HG02642 (cell line): ENCODE data around the gene SMARCA5.
"Not testable (repeated sequence)": the region's sequence is repeated elsewhere in the genome, so short reads cannot be mapped to it uniquely, and the experiment has no call there.

Experiments used
- ATAC-seq: cut with Tn5 transposase; IDR thresholded peaks from one replicate; pipeline ENCODE4 v1.9.1; 2021; ENCODE audit warnings: mild to moderate bottlenecking; ENCODE audit not compliant: unreplicated experiment, poor library complexity

The SMARCA5 gene, protein sequence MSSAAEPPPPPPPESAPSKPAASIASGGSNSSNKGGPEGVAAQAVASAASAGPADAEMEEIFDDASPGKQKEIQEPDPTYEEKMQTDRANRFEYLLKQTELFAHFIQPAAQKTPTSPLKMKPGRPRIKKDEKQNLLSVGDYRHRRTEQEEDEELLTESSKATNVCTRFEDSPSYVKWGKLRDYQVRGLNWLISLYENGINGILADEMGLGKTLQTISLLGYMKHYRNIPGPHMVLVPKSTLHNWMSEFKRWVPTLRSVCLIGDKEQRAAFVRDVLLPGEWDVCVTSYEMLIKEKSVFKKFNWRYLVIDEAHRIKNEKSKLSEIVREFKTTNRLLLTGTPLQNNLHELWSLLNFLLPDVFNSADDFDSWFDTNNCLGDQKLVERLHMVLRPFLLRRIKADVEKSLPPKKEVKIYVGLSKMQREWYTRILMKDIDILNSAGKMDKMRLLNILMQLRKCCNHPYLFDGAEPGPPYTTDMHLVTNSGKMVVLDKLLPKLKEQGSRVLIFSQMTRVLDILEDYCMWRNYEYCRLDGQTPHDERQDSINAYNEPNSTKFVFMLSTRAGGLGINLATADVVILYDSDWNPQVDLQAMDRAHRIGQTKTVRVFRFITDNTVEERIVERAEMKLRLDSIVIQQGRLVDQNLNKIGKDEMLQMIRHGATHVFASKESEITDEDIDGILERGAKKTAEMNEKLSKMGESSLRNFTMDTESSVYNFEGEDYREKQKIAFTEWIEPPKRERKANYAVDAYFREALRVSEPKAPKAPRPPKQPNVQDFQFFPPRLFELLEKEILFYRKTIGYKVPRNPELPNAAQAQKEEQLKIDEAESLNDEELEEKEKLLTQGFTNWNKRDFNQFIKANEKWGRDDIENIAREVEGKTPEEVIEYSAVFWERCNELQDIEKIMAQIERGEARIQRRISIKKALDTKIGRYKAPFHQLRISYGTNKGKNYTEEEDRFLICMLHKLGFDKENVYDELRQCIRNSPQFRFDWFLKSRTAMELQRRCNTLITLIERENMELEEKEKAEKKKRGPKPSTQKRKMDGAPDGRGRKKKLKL

DNA sequence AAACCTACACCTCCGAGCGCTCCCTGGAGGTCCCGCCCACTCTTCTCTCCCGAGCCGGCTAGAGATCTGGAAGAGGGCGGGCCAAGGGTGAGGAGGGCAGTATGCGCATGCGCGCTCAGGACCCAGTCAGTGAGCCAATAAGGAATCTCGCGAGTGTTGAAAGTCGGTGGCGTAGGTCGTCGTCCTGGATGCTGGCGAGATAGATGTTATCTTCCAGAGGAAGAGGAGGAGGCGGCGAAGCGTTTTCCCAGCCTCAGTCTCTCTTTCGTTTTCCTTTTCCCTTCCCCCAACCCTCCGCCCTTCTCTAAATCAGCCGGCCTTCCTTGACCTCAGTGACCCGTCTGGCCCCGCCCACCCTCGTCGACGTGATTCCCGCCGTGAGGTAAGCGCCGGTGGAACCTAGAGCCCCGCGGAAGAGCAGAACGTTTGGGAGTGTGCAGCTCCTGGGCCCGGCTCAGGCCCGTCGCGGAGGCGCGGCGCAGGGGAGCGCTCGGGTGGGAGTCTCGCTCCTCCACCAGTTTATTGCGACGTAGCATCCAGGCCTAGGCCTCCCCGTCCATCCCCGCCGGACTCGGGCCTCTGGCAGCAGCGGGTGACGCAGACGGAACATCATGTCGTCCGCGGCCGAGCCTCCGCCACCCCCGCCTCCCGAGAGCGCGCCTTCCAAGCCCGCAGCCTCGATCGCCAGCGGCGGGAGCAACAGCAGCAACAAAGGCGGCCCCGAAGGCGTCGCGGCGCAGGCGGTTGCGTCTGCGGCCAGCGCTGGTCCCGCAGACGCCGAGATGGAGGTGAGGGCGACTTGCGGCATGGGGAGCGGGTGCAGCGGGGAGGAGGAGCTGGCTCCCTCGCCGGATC, at the start of gene SMARCA5:
SMARCA5 (plus strand) TSS at position 389 of the 855 bp plus-strand sequence; CDS start at position 612, 223 bp downstream.
- peak; percentile 90 for ATAC-seq

DNA sequence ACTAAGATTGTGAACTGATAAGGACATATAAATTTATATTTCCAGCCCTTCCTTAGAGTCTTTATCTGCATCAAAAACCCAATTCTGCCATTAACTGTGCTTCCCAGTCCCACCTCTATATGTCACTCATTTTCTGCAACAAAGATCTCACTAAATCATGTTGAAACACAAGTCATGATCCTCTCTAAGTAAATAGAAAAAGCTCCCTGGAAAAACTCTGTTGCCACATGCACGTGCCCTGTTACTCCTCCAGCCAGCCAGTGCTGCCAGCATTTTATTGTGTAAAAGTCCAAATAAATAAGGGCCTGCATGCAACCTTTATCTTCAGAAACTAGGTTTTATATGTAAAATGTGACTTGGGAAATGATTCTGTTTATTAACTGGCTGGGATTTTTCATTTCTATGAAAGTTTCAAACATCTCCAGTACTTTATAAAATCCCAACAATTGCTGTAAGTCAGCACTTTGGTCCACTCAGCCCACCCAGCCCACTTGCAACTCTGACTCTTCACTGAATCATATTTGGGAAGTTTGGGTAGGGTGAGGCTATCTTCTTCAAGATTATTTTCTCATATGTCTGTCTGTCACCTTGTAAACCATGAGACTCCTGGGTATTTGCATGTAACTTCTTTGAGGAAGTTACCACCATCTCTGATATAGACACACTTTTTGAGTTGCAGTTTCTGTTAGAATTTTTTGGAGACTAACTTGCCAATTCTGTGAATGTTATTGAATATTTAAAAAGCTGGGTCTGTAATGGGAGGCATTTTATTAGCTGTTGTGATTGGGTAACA, 40.0 kb upstream of the SMARCA5 start:
- ATAC-seq: peak; percentile 70

DNA sequence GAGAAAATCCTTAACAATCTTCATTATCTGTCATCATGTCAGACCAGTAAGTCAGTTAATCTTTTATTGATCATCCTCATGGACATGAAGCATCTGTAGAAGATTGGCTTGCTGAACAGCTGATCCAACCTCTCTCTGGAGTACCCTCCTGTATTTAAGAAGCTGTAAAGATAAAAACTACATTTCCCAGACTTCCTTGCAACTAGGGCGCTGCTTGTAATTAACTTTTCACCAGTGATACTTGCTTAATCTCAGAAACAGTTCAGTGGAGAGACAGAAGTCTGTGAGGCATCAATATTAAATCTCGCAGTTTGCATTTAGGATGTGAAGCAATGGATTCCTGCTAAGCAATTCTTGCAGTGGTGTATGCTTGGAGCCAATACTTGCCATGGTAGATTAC, 36.0 kb upstream of the SMARCA5 start:
- no peak for ATAC-seq

DNA sequence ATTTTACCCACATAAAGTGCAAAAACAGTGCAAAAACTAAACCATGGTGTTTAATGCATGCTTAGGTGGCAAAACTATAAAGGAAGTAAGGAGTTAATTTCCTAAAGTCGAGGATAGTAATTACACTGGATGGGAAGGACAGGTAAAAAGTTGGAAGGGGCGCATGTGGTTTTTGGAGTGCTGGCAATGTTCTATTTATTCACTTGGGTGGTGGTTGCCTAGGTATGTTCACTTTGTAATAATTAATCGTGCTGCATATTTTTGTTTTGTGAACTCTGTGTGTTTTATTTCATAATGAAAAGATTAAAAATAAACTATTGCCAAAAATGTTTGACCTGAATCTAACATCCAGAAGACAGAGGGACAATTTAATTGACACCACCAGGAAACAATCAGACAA, 32.1 kb upstream of the SMARCA5 start:
- no peak for ATAC-seq

DNA sequence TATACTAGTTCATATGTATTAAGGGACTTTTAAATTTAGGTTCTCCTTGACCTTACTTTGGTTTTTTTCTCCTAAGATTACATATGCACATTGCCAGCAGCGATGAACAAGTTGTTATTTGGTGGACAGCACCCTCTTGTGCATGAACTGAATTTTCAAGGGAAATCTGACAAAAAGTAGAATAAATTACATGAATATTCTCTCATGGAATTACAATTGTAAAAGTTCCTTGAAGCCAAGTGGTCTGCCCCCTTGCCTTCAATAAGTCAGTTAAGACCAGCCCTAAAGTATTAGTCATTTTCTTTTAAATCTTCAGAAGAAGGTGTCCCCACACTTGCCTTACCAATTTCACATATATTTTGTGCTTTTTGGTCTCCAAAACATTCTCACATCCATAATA, 30.7 kb upstream of the SMARCA5 start:
- ATAC-seq: peak; percentile 69

DNA sequence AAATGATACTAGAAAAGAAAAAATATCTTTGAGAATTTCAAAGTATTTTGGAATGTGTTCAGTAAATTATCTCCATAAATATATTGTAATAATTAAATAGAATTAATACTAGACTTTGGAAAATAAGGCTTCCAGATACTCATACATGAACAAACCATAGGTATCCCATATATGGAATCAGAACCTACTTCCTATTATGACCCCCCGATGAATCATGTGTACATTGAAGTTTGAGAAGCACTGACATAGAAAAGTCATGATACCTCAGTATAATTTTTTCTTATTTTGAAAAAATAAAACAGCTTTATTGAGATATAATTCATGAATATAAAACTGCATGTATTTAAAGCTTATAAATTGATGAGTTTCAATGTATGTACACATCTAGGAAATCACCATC, 27.2 kb upstream of the SMARCA5 start:
- no peak for ATAC-seq

DNA sequence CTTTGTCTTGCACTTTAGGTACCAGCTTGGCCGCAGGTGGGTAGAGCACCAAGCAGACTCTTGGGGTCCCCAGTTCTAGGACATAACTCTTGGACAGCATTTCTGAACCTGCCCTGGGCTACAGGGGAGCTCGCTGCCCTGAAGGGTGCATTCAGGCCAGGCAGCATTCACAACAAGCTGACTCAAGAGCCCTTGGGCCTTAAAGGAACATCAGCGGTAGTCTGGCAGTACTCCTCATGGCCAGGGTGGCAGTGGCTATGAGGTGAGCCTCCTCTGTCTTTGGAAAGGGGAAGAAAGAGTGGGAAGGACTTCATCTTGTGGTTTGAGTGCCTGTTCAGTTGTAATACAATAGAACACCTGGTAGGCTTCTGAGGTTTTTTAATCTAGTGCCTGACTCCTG, 24.8 kb upstream of the SMARCA5 start:
- no peak for ATAC-seq

DNA sequence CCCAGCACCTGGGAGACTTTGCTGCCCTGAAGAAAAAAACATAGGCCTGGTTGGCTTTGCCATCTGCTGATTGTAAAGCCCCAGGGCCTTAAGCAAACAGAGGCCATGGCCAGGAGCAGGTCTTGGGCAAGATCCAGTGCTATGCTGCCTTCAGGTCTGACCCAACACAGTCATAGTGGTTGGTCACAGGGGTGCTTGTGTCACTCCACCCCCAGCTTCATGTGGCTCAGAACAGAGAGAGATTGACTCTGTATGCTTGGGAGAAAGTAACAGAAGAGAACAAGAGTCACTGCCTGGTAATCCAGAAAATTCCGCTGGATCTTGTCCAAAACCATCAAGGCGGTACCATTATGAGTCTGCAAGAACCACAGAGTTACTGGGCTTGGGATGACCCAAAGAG, 24.4 kb upstream of the SMARCA5 start:
- ATAC-seq: no peak

DNA sequence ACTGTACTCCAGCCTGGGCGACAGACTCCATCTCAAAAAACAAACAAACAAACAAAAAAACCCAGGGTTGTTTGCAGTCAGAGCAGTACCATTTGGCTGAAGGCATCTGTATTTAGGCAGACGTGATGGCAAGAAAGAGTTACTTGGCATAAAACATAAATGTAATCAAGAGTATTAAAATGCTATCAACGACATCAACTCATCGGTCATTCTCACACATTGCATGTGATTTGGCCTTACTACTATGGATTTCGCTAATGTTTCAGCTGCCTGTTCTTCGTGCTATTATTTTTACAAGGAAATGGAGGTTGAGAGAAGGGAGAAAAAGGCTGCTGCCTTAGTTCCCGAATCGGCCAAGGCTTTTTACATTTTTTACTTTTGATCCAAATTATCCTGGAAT, 15.5 kb upstream of the SMARCA5 start:
- no peak for ATAC-seq

DNA sequence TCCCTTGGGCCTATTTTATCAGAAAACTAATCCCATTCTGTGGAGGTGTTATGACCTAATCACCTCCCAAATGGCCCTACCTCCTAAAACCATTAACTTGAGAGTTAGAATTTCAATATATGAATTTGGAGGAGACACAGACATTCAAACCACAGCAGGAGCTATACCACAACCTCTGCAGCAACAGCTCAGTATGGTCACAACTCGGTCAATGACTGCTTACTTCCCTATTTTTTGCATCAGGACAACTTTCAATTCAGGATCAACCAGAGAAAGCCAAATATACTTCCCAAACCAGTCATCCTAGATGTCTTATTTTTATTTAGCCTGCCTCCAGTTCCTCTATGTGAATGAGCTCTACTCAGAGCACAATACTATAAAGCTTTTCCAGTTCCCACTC, 11.3 kb upstream of the SMARCA5 start:
- no peak for ATAC-seq

DNA sequence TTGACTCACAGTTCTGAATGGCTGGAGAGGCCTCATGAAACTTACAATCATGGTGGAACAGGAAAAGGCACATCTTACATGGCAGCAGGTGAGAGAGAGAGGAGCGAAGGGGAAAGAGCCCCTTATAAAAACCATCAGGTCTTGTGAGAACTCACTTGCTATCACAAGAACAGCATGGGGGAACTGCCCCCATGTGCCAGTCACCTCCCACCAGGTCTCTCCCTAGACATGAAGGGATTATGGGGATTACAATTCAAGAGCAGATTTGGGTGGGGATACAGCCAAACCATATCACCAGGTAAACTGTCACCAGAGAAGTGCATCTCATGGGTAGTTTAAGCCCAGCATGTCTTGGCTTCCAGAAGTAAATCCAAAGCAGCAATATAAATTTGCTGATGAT, 7.5 kb upstream of the SMARCA5 start:
- ATAC-seq: no peak

DNA sequence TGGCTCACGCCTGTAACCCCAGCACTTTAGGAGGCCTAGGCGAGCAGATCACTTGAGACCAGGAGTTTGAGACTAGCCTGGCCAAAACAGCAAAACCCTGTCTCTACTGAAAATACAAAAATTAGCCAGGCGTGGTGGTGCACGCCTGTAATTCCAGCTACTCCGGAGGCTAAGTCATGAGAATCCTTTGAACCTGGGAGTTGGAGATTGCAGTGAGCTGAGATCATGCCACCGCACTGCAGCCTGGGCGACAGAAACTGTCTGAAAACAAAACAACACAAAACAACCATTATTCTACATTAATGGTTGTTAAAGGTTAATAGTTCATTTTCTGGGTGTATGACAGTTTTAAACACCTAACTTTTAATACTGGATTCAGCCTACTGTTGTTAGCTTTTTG, 1.6 kb upstream of the SMARCA5 start:
- no peak for ATAC-seq

DNA sequence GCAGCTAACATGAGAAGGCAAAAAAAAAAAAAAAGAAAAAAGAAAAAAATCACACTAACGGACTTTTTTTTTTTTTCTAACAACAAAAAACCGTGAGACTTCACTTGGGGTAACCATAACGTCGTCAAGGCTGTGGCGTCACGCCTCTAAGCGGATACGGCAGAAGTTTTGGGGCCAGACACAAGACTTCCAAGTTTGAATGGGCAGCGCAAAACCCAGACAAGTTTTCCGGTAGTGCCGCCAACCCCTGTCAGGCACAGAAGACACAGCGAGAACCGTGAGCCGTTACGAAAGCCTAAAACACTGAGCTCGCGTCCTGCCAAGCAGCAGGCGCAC, 556 bp upstream of the SMARCA5 start:
- peak; percentile 39 for ATAC-seq

DNA sequence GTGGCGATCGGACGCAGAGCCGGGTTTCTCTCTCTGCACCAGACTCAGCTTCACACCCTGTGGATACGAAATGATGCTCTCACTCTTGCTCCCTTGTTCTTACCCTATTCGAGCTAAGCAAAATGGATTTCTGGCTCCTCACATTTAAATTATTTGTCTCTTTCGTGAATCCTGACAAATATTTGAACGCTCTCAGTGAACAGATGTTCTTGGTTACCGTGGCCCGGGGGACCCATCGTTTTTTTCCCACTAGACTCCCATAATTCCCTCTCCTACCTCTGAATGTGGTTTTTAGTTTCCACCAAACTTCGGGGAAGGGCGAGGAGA, 630 bp downstream of the SMARCA5 start:
- ATAC-seq: no peak

DNA sequence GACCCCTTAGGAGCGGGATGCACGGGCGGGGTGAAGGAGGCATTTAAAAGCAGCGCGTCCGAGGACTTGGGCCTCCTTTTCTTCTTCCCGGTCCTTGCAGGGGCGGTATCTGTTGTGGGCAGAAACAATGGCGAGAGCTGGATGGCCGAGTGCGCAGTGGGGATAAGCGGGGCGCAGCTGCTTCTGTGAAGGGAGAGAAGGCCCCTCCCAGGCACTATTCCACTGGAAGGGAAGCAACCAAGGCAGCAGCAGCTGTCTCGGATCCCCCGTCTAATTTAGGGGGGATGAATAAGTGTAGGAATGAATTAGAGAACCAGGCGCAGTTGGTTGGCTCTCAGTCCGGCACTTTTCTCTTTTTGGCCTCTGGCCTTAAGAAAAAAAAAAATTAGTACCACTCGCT, 995 bp downstream of the SMARCA5 start:
- no peak for ATAC-seq

DNA sequence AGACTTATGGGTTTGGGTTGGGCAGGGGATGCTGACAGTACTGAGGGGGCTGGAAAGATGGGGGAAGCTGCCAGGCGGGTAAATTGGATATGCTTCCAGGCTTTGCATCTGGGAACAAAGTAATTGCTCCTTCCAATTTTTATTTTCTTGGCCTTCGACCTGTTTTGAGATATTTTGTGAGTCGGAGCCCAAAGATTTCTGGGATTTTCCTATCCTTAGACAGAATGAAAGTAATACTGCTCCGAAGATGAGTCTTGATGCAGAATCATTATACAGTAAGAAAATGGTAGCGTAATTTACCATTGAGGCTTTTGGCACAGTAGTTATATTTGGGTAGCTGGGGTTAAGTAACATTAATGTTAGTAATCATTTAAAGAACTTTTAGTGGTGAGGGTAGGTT, 1.4 kb downstream of the SMARCA5 start:
- ATAC-seq: no peak

DNA sequence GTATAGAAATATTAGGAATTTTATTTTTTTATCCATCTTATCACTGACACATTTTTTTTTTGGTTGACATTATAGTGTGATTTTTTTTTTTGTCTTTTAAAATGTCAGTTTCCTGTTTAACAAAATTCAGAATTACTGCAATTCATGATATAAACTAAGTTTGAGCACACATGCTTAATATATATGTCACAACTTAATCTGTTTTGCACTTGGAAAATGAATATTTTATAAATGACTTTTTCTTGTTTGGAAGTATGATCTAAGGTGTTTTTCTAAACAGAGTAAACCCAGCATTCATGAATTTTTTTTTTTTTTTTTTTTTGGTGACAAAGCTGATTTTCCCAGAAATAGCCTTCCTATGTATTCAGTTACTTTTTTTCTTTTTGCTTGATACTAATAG, 2.4 kb downstream of the SMARCA5 start:
- no peak for ATAC-seq

DNA sequence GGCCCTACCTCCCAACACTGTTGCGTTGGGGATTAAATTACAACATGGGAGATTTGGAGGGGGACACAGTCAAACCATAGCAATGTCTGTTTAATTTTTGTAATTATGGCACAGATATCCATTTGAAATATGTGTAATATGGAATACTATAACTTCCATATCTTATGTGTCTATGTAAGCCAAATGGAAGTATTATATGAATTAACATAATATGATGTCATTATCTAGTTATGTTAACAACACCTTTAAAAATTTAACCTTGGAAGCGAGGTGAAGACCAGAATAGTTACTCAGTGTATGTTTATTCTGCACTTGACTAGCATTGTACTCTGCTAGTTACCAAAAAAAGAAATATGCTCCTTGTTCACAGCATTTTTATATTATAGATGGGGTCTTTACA, 4.3 kb downstream of the SMARCA5 start:
- no peak for ATAC-seq

DNA sequence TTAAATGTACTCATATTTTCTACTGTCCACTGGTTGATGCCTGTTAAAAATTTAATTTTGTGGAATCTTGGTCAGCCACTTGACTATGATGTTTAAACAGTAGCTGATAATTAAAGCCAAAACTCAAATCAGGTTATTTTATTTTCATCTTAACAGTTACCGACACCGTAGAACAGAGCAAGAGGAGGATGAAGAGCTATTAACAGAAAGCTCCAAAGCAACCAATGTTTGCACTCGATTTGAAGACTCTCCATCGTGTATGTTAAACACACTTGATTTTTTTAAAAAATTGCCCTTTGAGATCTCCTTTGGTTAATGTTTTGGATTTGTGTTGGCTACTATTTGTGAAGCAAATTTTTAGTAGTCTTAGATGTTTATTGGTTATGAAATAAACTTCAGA, 10.7 kb downstream of the SMARCA5 start:
- ATAC-seq: no peak

DNA sequence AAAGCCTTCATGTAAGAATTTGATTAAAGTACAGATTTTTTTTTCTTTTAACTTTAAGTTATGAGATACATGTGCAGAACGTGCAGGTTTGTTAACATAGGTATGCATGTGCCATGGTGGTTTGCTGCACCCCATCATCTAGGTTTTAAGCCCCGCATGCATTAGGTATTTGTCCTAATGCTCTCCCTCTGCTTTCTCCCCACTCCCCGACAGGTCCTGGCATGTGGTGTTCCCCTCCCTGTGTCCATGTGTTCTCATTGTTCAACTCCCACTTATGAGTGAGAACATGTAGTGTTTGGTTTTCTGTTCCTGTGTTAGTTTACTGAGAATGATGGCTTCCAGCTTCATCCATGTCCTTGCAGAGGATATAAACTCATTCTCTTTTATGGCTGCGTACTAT, 14.5 kb downstream of the SMARCA5 start:
- ATAC-seq: not testable (repeated sequence)
